Measurements from ENCODE around the gene C4orf46. TPM values are rescaled to one million over a fixed set of nuclear protein-coding genes. Genes with fewer than 3 reads are reported as not detected.

C4orf46 gene
- total RNA-seq, 1 experiment from 2014 or later, result 20.4 TPM

GRCh38 chr4:158688813-158689212 is 17.1 kb upstream of the C4orf46 start:
- peak; percentile 66 for ATAC-seq
- Mint-ChIP-seq H3K36me3 (no peaks in the 10 kb centered on the region), H3K4me1 (peaks cover 20% of the 10 kb centered on the region), H3K9me3 (no peaks in the 10 kb centered on the region), H3K27me3 (ENCODE audit: low read depth) (no peaks in the 10 kb centered on the region), H3K4me3 (no peak overlapping the region), H3K27ac (no peak overlapping the region; the same call in 1 of the 2 replicates)
- CTCF ChIA-PET, result no interaction called here
- POLR2A ChIA-PET, result no interaction called here
- TF ChIP-seq ZSCAN18 (CRISPR knock-in tag; IDR thresholded peaks at IDR 0.05), result no peak
- no peak for TF ChIP-seq ERG (CRISPR knock-in tag; IDR thresholded peaks at IDR 0.05)
- no peak for TF ChIP-seq MLX (CRISPR knock-in tag; IDR thresholded peaks at IDR 0.05)
- no peak for TF ChIP-seq FOXJ3 (CRISPR knock-in tag; IDR thresholded peaks at IDR 0.05; ENCODE audit: borderline replicate concordance)
- TF ChIP-seq ZBTB21 (CRISPR knock-in tag; IDR thresholded peaks at IDR 0.05; ENCODE audit: borderline replicate concordance), result no peak
- TF ChIP-seq TP53 (CRISPR knock-in tag; IDR thresholded peaks at IDR 0.05), result no peak
- TF ChIP-seq HMGXB4 (CRISPR knock-in tag; IDR thresholded peaks at IDR 0.05), result no peak
- TF ChIP-seq GABPB1 (CRISPR knock-in tag; IDR thresholded peaks at IDR 0.05), result no peak
- TF ChIP-seq FOXK1 (CRISPR knock-in tag; IDR thresholded peaks at IDR 0.05), result no peak
- no peak for TF ChIP-seq NR3C1 (CRISPR knock-in tag; conservative IDR thresholded peaks at IDR 0.05; ENCODE audit: low read depth)
- TF ChIP-seq SP1 (CRISPR knock-in tag; conservative IDR thresholded peaks at IDR 0.05), result no peak
- TF ChIP-seq TEAD1 (CRISPR knock-in tag; IDR thresholded peaks at IDR 0.05), result no peak
- TF ChIP-seq ZMAT4 (CRISPR knock-in tag; IDR thresholded peaks at IDR 0.05), result no peak
- DNase-seq (ENCODE audit: low spot score), result no peak

- Mint-ChIP-seq H3K36me3 (no peaks in the 10 kb centered on the region), H3K4me1 (peaks cover 6% of the 10 kb centered on the region), H3K4me3 (no peak overlapping the region), H3K9me3 (no peaks in the 10 kb centered on the region), H3K27me3 (ENCODE audit: low read depth) (no peaks in the 10 kb centered on the region), H3K27ac (no peak overlapping the region)
- DNase-seq (ENCODE audit: low spot score) (no peak), ATAC-seq (no peak)
- CTCF ChIA-PET, result no interaction called here
- POLR2A ChIA-PET, result no interaction called here
- no peak for TF ChIP-seq IRF2 (CRISPR knock-in tag; IDR thresholded peaks at IDR 0.05; ENCODE audit: borderline replicate concordance, low read depth)
- no peak for TF ChIP-seq ETV6 (CRISPR knock-in tag; IDR thresholded peaks at IDR 0.05)
- TF ChIP-seq FOXP1 (CRISPR knock-in tag; IDR thresholded peaks at IDR 0.05; ENCODE audit: borderline replicate concordance), result no peak
- no peak for TF ChIP-seq OVOL2 (CRISPR knock-in tag; IDR thresholded peaks at IDR 0.05; ENCODE audit: borderline replicate concordance)
- no peak for TF ChIP-seq CREB1 (CRISPR knock-in tag; IDR thresholded peaks at IDR 0.05)
- TF ChIP-seq ZSCAN18 (CRISPR knock-in tag; IDR thresholded peaks at IDR 0.05), result no peak
- no peak for TF ChIP-seq ZNF281 (CRISPR knock-in tag; IDR thresholded peaks at IDR 0.05)
- TF ChIP-seq GABPB1 (CRISPR knock-in tag; IDR thresholded peaks at IDR 0.05), result no peak
- no peak for TF ChIP-seq ATF1 (CRISPR knock-in tag; IDR thresholded peaks at IDR 0.05)
- no peak for TF ChIP-seq E2F4 (CRISPR knock-in tag; IDR thresholded peaks at IDR 0.05; ENCODE audit: borderline replicate concordance, low read depth)
These were observed 10.4 kb upstream of the C4orf46 start for GRCh38 chr4:158682066-158682465.

All from WTC11 (cell line).